NCI-H524 (cell line): Measurements from ENCODE around the gene LMO1.

Experiments used
- DNase-seq, 2 experiments: peaks; one replicate each; lab custom pipeline; 2025; lab: John Stamatoyannopoulos, UW

LMO1 gene

DNA sequence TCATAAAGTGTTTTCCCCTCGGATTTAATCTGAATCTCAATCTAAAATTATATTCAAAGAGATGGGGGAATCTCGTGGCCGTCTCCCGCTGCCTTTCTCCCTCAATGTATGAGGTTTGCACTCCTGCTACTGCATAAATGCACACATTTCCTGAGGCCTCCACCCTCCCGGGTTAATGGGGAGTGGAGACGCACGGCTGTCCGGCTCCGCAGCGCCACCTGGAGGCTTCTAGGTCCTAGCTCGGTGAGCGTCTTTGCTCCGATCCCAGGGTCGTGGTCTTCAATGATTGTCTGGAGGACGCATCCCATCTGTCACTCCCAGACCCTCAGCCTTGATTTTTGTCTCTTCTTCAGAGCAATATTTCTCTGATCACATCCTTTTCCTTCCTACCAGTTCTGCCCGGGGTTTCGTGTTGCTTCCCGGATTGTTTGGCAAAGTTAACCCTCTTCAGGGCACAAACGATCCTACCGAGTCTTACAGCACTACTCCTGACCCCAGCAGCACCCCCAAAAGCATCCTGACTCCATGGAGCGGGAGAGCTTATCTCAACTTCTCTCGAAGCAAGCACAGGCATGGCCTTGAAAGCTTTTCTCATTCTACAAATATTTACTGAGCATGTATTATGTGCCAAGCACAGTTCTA lies at the start of gene LMO1:
LMO1 (minus strand) TSS at position 110 of the 642 bp plus-strand sequence. CDS start 516 bp downstream, outside the sequence.
- peak; percentile 89 to 91 for DNase-seq

DNA sequence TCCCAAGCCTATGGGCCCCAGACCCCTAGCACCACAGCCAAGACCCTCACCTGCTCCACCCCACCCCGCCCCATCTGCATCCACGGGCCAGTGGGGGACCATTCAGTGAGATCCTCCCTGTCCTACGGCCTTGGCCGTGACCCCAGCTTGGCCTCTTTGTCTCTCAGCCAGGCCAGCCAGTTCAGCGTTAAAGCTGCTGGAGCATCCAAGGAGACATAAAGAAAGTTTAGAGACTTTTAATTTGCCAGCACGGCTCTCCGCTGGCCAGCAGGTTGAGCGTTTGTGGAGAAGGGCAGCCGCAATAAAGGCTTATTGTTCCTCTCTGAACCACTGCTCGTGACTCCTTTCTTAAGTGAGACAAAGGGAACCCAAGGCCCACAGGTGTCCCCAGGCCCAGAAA lies 49.3 kb upstream of the LMO1 start:
- DNase-seq: no peak

DNA sequence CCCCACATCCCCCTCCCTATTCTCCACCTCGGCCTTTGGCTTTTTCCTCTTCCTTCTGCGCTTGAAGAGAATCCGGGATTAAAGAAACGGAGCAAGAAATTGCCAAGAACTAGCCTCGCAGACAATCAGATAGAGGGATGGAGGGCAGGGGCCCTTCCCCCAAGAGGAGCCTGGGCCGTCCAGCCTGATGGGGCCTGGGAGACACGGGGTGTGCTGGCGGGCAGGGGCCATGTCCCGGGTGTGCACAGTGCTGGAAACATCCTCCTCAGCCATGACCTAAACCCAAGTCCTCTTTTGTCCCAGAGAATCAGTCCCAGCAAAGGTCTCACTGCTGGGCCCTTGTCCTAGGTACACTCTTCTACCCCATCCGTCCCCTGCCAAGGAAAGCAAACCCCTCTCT lies 47.7 kb upstream of the LMO1 start:
- DNase-seq: no peak

DNA sequence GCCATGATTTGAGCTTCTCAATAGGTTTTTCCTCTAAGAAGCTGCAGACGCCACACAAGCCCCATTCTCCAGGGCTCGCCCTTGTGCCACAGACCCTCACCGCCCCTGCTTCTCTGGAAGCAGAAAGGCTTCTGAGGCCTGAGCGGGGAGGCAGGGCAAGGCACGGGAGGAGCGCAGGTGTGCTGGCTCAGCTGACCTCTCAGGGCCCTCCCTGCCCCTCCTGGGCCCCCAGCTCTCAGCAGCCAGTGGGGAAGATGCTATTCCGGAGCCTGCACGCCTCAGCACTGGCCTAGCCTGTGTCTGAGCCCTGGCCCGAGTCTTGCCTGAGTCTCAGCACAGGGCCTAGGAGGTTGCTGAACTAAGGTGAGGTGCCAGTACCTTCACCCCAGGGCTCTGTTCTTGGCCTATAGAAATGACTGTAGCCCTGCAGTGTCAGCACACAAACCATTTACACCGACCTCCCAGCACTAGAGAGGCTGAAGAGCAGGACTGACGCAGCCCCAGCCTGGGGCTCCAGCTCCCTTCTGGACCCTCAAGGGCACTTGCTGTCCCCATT lies 47.1 kb upstream of the LMO1 start:
- no peak for DNase-seq

DNA sequence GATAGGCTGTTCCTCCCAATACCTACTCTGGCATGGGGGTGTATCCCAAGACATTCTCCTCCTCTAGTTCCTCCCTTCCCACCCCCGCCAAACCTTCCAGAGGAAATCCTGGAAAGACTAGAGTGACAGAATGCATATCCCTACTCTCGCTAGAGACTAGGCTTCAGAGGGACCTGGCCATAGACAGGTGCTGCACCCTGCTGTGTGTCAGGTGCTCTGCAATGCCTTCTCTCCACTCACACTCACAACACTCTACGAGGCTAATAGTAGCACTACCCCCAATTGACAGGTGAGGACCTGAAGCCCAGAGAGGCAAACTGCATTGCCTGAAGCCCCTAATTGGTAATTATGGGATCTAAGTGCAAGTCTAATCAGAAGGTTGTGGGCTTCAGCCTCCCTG lies 46.2 kb upstream of the LMO1 start:
- DNase-seq: peak; percentile 44 to 78

DNA sequence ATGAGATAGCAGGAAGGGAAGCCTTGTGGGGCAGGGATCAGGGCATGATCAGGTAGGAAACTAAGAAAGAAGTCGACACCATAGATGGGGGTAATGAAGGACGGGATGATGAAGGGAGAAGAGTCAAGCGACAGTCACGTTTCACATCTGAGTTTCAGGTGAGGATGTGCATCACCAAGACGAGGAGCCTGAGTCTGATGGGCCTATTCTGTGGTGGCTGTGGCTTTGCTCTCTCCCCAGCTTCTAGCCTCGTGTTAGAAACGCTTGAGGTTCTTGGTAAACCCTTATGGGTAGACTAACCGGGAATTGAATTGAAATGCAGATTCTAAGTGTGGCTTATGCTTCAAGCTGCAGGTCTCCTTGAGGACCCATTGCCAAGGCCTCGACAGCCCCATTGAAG lies 45.6 kb upstream of the LMO1 start:
- no peak for DNase-seq

DNA sequence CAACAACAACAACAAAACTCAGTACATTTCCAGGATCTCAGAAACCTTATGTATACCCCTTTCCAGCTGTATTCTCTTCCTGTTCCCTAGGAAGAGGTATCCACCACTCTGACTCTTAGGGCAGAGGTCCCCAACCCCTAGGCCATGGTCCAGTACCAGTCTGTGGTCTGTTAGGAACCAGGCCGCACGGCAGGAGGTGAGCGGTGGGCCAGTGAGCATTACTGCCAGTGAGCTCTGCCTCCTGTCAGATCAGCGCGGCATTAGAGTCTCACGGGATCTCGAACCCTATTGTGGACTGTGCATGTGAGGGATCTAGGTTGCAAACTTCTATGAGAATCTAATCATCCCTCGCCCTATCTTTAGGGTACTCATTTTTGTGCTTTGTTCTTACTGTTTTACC lies 43.9 kb upstream of the LMO1 start:
- no peak for DNase-seq

DNA sequence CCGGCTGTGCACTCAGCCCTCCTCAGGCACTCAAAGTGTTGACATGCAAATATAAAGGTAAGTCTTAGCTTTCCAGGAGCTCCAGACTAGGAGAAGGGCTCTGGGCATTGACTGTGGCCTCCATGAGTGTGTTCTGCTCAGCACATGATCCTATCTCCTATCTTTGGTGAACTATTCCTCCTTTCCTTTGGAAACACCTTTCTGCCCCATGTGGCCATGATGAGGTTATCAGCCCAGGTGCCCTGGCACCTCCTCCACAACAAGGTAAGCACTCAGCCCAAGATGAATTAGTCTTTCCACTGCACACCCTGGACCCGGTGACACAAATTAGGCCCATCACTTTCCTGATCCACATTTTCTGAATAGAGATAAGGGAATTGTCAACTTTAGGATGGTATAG lies 37.9 kb upstream of the LMO1 start:
- DNase-seq: no peak

DNA sequence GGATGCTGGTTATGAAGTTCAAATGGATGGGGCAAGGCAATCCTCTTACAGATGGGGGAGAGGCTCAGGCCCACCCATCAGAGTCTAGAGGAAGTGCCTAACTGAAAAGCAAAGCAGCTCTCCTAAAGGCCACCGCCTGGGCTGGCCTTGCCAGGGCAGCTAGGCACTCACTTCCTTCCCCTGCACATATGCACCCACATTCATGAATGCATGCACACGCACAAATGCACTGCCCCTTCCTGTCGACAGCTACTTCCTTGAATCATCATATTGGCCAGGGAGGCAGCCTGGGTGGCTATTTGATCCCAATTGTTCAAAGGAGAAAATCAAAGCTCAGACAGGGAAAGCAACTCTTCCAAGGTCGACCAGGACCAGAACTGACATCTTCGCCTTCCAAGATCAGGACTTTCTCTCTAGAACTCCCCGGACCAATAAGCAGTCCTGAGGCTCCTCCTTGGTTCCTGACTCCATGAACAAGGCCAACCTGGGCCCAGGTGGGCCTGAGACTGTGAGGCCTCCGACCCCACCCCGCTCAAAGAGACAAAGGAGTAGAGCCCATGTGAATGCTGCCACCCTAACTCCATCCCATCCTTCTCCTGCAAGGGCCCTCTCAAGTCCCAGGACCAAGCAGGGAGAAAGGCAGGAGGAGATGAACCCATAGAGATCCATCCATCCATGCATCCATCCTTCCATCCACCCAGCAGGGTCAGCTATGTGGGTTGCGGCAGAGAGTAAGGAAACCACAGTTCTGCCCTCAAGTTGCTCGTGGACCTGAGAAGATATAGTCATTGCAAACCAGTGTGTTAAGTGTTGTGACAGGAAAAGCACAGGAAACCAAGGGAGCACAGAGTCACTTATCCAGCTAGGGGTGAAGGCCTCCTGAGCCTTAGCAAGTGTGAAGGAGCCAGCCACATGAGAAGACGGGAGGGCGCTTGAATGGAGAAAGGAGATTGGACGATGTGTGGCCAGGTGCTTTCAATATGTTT lies 35.4 kb upstream of the LMO1 start:
- no peak for DNase-seq

DNA sequence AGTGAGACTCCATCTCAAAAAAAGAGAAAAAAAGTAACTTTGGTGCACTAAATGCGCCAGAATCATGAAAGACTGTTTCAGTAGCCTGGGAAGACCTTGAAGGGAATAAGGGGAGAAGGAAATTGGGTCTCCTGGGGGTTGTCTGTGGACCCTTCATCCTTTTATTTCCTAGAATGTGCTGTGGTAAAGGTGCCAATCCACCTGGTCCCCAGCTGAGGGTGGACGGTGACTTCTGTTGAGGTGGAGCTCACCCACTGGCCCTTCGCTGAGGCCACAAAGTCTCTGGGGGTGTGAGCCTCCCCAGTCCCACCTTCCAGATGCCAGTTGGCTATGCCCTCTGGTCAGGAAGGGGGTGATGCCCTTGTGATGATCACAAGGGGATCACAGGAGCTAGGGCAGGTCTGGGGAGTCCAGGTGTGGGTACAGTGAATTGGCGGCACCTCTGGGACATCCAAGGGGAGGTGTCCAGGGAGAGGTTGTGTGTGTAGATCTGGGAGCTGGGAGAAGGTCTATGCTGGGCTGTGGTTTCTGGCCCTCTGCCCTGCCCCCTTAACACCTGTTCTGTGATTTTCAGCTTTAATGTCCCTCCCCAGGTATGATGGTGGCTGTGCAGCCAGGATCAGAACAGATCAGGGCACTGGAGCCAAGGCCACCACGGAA lies 34.2 kb upstream of the LMO1 start:
- DNase-seq: no peak

DNA sequence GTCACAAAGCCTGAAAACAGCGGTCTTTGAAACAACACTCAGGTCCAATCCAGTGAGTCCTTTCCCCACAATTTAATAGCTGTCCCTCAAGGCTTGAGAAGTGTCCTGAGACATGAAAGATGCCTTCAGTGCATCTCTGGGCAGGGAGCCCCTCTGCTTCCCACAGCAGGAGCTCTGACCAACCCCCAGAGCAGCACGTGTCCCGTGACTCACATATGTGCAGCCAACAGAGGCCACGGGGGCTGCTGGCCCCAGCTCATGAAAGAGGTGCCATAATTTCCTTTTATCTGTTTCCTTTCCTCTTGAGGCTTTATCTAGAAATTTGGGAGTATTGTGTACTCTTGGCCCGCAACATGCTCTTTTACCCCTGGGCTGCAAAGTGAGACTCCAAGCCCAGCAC lies 33.2 kb upstream of the LMO1 start:
- no peak for DNase-seq

DNA sequence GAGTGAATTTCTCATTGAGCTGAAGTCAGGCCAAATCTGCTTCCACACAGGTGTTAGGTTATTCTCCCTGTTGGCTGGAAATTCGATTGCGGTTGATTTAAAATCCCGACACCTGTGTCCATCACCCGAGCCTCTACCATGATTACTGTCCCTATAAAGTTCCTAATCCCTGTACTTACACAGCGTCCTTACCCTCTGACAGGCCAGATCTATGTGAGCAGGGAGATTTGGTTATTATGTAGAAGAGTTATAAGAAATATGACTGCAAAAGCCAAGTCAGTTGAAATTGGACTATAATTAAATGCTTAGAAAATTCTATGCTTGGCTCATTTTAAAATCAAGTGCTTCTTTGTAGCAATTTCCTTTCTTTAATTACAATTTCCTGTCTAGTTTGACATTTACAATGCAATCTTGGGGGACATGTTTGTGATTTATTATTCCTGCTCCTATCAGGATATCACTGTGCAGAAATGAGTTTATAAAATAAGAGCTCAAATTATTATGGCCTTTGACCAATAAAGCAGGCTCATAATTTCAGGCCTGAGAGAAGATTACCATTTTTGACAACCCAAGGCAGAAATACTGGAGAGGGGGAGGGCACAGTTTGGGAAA lies 32.5 kb upstream of the LMO1 start:
- peak in 1 of 2 experiments; percentile 55 for DNase-seq

DNA sequence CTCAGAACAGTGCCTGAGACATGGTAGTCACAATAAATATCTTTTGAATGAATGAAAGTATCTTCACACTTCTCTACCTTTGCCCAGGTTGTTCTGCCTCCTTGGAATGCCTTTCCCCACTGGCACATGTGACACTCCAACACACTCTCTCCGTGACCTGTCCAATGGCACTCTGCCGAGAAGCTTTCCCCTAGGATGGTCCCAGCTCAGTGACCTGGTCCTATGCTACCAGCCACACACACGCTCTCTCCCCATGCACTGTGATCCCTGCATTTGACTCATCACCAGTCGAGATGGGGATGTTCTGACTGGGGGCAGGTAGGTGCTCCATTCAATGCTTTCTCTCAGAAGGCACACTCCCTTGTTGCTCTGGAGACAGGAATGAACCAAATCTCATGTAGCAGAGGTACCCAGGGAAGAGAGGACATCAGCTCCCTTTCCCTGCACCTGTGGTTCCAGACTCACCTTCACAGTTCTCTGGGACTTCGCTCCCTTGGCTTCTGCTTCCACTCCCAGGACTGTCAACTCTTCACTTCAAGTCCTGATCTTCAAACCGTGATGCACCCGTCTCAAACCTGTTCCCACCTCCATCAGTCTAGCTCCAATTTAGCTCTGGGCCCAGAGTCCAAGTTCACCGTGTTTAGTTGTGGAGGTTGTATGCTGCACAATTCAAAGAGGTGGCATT lies 30.7 kb upstream of the LMO1 start:
- DNase-seq: no peak

DNA sequence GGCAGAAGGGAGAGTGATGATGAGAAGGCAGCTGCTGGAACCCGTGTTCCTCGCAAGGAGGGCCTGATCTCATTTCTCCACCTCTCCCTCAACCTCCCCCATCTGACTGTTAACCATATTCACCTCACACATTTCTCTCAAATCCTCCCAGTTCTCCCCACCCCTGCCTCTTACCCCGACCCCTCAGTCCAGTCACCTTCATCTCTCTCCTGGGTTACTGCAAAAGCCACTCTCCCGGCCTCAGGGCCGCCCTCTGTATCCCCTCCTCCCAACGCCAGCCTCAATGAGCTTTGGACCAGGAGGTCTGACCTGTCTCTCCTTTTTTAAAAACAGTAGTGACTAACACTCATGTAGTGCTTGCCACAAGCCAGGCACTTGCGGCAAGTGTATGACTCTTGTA lies 29.5 kb upstream of the LMO1 start:
- DNase-seq: no peak

DNA sequence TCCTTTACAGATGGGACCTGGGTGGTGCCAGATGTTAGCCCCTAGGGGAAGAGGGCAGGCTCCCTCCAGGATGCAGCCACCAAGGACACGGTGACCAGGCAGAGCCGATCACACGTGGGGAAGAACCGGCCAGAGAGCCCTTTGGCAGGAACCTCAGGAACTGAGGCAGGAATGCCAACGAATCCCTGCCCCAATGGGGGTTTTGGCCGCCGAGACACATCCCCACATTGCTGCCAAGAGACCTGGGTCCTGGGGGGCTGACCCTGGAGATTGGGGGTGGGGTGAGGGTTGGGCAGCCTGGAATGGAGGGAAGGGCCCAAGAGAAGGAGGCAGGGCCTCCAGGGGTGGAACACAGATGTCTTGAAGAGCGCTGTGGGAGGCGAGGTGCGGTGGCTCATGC lies 28.7 kb upstream of the LMO1 start:
- no peak for DNase-seq

DNA sequence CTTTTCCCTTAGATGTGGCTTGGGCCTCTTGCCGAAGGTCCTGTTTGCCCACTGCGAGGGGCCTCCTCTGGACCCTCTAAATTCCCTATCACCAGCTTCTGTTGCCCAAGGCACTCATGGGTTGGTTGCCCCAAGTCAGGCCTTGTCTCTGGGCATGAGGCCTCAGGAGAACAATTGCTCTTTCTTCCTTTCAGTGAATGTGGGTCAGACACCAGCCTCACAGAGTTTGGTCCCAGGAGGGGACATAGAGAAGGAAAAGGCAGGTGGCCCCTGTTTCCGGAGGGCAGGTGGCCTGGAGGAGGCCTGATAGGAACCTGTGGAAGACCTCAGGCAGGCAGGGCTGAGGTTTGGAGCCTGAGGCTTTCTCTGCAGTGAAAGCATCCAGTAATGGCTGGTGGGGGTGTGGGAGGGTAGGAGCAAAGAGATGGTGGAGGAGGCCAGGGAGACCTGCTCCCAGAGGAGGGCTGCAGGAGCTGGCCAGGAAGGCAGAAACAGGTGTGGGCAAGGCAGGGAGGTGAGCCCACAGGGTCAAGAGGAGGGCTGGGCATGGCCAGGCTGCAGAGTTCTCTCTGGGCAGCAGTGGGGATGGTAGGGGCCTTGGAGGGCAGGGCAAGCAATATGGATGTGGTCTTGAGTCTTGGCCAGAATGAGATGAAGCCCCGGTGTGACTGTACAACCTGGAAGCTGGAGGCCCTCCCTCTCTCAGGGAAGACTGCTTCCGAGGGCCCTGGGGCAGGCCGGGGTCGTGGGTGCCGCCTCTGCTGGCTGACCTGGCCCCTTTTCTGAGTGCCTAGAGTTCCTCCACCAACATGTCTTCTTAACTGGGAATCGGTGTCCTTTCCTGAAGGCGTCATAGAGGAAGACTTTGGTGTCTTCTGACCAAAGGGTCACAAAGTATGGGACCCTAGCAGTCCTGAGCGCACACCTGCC lies 28.0 kb upstream of the LMO1 start:
- DNase-seq: no peak

DNA sequence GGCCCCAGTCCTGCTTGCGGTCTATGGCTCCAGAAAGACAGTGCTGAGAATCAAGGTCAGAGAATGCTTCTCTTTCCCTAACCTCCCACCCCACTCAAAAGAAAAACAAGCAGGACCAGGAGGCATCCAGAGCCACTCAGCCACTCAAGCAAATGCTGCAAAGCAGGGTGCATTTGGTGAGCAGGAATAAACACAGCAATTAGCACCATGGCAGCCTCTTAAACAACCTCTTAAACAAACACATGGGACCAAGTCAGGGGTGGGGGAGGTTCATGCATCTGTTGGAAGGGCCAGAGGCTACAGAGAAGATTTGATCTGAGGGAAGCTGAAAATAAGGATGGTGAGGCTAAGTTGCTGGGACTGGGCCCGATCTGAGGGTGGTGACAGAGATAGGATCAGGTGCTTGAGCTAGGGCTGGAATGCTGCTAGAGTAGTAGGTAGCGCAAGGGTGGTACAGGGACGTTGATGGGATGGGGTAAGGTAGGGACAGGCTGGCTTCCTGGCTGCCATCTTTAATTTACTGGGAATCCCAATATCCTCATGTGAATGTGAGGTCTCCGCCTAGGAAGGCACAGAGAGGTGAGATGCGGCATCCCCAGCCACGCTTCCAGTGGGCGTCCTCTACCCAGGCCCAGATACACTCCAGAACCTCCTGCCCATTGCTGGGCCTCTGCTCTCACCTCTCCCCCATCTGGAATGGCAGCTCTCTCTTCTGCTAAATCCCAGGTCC lies 26.6 kb upstream of the LMO1 start:
- DNase-seq: peak; percentile 94 to 96

DNA sequence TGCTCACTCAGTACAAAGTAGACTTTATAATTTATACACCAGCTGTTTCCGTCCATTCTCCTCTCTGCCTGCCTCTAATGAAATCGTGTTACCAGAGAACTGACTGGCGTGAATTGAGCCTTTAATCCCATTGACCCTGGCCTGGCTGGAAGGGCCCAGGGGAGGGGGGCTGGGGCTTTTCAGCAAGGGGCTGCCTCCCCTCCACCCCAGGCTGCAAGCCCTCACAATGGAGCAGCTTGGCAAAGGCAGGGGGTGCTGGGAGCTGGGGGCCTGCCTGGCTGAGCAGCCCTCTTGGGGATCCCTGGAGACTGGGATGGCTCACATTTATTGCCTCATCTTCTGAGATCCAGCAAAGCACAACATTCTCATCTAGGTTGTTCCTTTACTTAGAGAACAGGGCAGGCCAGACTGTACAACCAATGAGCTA lies 25.8 kb upstream of the LMO1 start:
- DNase-seq: no peak

DNA sequence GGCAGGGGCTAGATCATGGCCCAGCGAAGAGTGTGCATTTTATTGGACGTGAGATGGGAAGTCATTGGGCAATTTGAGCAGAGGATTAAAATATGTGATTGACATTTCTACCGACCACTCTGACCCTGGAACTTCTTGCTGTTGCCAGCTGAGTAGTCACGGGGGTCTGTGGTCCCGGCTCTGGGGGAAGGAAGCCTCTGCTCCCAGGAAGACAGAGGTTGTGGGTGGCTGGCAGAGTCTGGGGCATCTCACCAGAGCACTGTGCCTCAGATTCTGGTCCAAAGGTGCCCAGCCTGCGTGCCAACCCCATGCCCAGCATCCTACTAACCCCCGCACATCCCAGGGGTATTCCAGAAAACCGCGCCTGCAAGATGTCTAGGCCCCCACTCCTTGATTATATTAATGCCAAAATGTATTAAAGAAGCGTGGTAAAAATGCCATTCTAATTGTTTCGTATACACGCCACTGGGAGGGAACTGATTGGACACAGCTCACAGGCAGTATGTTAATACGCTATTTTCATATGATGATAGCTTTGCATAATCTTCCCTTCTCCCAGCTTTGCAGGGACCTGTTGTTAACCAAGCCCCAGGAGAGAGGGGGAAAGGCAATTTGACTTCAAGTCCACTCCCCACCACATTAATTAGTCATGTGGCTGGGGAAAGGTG lies 25.3 kb upstream of the LMO1 start:
- peak; percentile 87 to 96 for DNase-seq
